Hematopoietic multipotent progenitor cell treated with erythropoietin and hydrocortisone succinate and interleukin-3 and kit ligand, for 6 days (in vitro differentiated cells): ENCODE data around the gene COL15A1.
A peak's percentile ranks its signal among the peaks of the same experiment; 100 is the strongest.

Source experiments
- DNase-seq: peaks from one replicate; pipeline ENCODE4 v3.0.0-alpha.2; 2015

The COL15A1 gene

DNA sequence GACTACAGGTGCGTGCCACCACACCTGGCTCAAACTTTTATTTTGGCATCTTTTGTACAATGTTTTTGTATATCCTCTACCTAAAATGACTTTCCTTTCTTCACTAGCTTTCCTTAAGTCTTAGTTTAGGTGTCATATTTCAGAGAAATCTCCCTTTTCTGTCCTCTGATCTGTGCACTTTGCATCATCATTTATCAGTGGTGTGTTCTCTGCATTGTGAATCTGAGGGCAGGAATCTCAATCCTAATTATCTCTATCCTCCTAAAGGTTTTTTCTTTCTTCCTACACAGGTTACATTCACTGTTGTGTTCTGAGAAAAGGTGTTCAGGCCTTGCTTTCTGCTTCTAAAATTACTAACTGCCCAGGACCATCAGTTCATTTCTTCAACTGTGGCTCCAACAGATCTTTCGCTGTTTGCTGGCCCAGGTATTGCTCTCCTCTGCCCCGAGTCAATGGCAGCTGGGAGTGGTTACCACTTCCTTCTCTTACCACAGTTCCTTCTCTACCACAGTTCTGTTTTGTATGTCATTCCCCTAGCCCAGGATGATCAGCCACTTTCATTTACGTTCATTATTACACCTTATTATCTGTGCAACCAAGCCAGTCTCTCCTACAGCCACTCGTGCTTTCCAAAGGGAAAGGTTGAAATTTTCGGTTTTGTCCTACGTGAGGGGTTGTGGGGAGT lies 175.2 kb downstream of the COL15A1 start:
- peak; percentile 64 for DNase-seq

DNA sequence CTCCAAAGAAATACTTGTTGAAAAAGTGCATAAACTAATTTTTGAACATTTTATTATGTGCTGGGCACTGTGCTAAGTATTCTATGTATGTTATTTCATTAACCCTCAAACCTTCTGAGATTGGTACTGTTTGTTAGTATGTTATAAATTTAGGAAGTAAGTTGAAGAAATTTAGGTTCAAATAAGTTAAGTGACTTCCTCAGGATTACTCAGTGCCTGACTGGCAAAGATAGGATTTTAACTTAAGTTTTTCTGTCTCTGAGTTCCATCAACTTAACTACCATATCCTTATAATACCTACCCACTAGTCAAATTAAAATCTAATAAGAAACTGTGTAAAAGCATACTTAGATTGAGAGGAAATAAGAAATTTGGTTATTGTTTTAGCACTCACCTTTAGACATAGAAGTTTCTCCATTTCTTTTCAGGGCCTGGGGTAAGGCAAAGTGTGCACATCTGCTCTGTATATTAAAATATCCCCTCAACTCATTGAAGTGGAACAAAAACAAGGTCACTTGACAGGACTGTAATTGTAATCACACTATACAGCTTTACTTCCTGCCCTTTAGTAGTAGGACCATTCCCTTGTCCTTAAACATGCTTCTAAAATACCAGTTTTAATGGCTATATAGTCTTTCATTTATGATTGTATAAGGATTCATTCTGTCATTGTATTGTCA lies 176.4 kb downstream of the COL15A1 start:
- DNase-seq, result no peak
